HL-60 (cell line): ENCODE results near the gene EGFR.

Experiments used
- DNase-seq, 2 experiments: peaks; one replicate each; pipeline ENCODE4 v3.0.0-alpha.2; 2010 to 2020; ENCODE audit warnings: low read depth in 1 of 2, low spot score in 1 of 2
- H3K27ac ChIP-seq: fragments of 250-450 bp; sonication (Bioruptor Pico); replicated peaks from 2 replicates; pipeline ENCODE4 v1.5.1; 2020; ENCODE audit warnings: mild to moderate bottlenecking, moderate library complexity
- H3K27me3 ChIP-seq: fragments of 250-450 bp; sonication (Bioruptor Pico); 2 replicates; pipeline ENCODE4 v1.5.1; 2021; ENCODE audit warnings: mild to moderate bottlenecking, moderate library complexity; ENCODE audit not compliant: insufficient read depth, poor library complexity, severe bottlenecking
- H3K4me3 ChIP-seq: replicated peaks from 2 replicates; pipeline ENCODE4 v1.5.1; 2011; ENCODE audit warnings: mild to moderate bottlenecking, control low read depth, low read length; ENCODE audit not compliant: insufficient read depth
- GABPA ChIP-seq: IDR thresholded peaks from 2 replicates; pipeline ENCODE4 v1.6.1; 2012; ENCODE audit warnings: low read depth
- POLR2AphosphoS5 ChIP-seq: IDR thresholded peaks from 2 replicates; pipeline ENCODE4 v1.6.1; 2012; ENCODE audit warnings: low read depth
- SPI1 ChIP-seq: IDR thresholded peaks from 2 replicates; pipeline ENCODE4 v1.6.1; 2012; ENCODE audit warnings: low read depth, mild to moderate bottlenecking, borderline replicate concordance
- TF ChIP-seq, protein P1 (sequence below): IDR thresholded peaks from one replicate; pipeline ENCODE4 v1.5.1; 2011; ENCODE audit warnings: low read length, control low read depth, inconsistent platforms; ENCODE audit not compliant: insufficient read depth
- TF ChIP-seq, protein P2 (sequence below): IDR thresholded peaks from 2 replicates; pipeline ENCODE4 v1.6.1; 2012; ENCODE audit warnings: low read depth; ENCODE audit not compliant: insufficient replicate concordance

EGFR gene

DNA sequence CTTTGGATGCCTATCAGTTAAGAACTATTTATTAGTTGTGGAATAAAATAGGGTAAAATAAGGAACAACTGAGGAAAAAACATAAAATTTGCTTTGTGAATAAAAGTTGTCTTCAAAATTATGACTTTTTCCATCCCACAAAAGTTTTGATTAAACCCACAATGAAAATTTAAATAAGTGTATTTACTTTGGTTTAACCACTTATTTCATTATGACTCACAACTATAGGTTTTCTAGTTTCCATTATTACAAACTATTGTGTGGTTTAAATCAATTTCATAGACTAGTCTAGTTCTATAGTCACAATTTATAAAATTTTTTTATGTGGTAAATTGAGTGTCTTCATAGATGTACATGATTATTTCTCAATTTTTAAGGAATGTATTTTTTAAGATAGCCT is 116.6 kb downstream of the EGFR start:
- TF ChIP-seq, protein P1, sequence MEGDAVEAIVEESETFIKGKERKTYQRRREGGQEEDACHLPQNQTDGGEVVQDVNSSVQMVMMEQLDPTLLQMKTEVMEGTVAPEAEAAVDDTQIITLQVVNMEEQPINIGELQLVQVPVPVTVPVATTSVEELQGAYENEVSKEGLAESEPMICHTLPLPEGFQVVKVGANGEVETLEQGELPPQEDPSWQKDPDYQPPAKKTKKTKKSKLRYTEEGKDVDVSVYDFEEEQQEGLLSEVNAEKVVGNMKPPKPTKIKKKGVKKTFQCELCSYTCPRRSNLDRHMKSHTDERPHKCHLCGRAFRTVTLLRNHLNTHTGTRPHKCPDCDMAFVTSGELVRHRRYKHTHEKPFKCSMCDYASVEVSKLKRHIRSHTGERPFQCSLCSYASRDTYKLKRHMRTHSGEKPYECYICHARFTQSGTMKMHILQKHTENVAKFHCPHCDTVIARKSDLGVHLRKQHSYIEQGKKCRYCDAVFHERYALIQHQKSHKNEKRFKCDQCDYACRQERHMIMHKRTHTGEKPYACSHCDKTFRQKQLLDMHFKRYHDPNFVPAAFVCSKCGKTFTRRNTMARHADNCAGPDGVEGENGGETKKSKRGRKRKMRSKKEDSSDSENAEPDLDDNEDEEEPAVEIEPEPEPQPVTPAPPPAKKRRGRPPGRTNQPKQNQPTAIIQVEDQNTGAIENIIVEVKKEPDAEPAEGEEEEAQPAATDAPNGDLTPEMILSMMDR: no peak
- TF ChIP-seq POLR2AphosphoS5: no peak
- no peak for TF ChIP-seq GABPA
- TF ChIP-seq, protein P2, sequence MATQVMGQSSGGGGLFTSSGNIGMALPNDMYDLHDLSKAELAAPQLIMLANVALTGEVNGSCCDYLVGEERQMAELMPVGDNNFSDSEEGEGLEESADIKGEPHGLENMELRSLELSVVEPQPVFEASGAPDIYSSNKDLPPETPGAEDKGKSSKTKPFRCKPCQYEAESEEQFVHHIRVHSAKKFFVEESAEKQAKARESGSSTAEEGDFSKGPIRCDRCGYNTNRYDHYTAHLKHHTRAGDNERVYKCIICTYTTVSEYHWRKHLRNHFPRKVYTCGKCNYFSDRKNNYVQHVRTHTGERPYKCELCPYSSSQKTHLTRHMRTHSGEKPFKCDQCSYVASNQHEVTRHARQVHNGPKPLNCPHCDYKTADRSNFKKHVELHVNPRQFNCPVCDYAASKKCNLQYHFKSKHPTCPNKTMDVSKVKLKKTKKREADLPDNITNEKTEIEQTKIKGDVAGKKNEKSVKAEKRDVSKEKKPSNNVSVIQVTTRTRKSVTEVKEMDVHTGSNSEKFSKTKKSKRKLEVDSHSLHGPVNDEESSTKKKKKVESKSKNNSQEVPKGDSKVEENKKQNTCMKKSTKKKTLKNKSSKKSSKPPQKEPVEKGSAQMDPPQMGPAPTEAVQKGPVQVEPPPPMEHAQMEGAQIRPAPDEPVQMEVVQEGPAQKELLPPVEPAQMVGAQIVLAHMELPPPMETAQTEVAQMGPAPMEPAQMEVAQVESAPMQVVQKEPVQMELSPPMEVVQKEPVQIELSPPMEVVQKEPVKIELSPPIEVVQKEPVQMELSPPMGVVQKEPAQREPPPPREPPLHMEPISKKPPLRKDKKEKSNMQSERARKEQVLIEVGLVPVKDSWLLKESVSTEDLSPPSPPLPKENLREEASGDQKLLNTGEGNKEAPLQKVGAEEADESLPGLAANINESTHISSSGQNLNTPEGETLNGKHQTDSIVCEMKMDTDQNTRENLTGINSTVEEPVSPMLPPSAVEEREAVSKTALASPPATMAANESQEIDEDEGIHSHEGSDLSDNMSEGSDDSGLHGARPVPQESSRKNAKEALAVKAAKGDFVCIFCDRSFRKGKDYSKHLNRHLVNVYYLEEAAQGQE: no peak
- no peak for TF ChIP-seq SPI1
- no peak for DNase-seq
- Histone ChIP-seq H3K4me3 (no peak overlapping the region), H3K27me3 (no peaks in the 10 kb centered on the region), H3K27ac (no peak overlapping the region)

DNA sequence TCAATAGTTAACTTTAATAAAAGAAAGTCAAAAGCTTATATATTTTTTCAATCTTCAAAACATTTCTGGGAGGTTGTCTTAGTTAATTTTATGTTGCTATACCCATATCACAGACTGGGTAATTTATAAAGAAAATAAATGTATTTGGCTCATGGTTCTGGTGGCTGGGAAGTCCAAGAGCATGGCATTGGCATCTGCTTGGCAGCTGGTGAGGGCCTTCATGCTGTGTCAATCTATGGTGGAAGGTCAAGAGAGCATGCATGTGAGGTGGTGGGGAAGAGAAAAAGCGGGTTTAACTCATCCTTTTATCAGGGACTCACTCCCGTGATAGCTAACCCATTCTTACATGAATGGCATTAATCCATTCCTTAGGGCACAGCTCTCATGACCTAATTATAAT is 119.8 kb downstream of the EGFR start:
- H3K27me3 ChIP-seq: no peaks in the 10 kb centered on the region
- TF ChIP-seq, protein P1: no peak
- TF ChIP-seq POLR2AphosphoS5 (no peak), SPI1 (no peak), GABPA (no peak)
- TF ChIP-seq, protein P2: no peak
- no peak overlapping the region for H3K27ac ChIP-seq
- DNase-seq: no peak
- no peak overlapping the region for H3K4me3 ChIP-seq

DNA sequence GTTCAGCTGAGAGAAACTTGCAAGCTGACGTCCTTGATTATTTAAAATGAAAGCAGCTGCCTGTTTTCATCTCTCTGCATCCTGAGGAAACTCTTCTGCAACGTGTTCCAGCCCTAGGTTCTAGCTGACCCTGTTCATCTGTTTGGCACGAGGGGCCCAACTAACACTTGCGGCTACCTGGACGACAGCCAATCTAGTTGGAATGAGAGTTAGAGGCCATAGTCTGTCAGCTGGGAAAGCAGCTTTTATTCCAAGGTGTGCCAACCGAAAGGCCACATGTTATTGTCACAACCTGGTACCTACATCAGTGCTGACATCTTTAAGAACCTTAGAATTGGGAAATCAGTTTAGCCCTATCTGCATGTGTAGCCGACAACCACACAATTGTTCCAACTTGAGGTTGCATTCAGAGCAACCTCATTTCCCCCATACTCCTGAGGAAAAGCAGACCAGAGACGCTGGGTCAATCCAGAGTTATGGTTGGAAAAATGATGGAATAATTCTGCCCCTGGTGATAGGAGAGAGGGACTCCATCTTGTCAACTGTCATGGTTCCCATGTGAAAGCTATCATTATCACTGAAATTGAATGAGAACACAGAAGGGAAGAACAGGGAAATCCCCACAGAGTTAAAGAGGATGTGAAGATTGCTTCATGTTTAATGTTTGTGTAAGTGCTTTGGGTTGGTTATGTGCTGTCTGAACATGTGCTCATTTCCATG is 121.6 kb downstream of the EGFR start:
- TF ChIP-seq POLR2AphosphoS5 (no peak), SPI1 (no peak), GABPA (no peak)
- TF ChIP-seq, protein P2: no peak
- TF ChIP-seq, protein P1: no peak
- peak in 1 of 2 experiments; percentile 4 for DNase-seq
- Histone ChIP-seq H3K4me3 (no peak overlapping the region), H3K27me3 (no peaks in the 10 kb centered on the region), H3K27ac (no peak overlapping the region)
